Left lung (tissue), 10 donors: ENCODE data around the gene HDAC3. TPM values are rescaled to one million over a fixed set of nuclear protein-coding genes. Genes with fewer than 3 reads are reported as not detected.
"Not testable (repeated sequence)": the region's sequence is repeated elsewhere in the genome, so short reads cannot be mapped to it uniquely, and the experiment has no call there.

ENCODE experiments used
- ATAC-seq: fragments of 200-7000 bp; cut with Tn5 transposase; one replicate; pipeline ENCODE4 v1.9.1; 2020; ENCODE audit warnings: moderate library complexity
- DNase-seq, 4 donors: peaks; one replicate each; pipeline ENCODE4 v3.0.0-alpha.2; 2013 to 2020
- H3K27ac ChIP-seq, 2 donors: fragments of 200-600 bp; sonication (generic) in 1 of 2; one replicate each; pipeline versions ENCODE4 v1.5.0 to v1.8.0; 2020 to 2021
- H3K27me3 ChIP-seq, 2 donors: fragments of 200-600 bp; sonication (generic) in 1 of 2; one replicate each; pipeline versions ENCODE4 v1.5.0 to v1.8.0; 2020 to 2021
- H3K36me3 ChIP-seq, 2 donors: fragments of 200-600 bp; sonication (generic) in 1 of 2; one replicate each; pipeline versions ENCODE4 v1.5.0 to v1.8.0; 2020 to 2021
- H3K4me1 ChIP-seq, 2 donors: fragments of 200-600 bp; one replicate each; pipeline ENCODE4 v1.8.0; 2021
- H3K4me3 ChIP-seq, 2 donors: fragments of 200-600 bp; sonication (generic) in 1 of 2; one replicate each; pipeline versions ENCODE4 v1.5.0 to v1.8.0; 2020 to 2021; ENCODE audit warnings: mild to moderate bottlenecking in 1 of 2
- H3K9me3 ChIP-seq, 2 donors: fragments of 200-600 bp; sonication (generic) in 1 of 2; one replicate each; pipeline versions ENCODE4 v1.5.0 to v1.8.0; 2020 to 2021
- intact Hi-C, 2 donors: fragments of 100-400 bp; cut with DNase I; formaldehyde crosslinking; loops; one replicate each; pipeline versions ENCODE4 v1.11.2 to v1.14.2; 2022
- polyA plus RNA-seq, 6 donors: library from polyadenylated mRNA; unstranded; fragments of 120-200 nt; gene quantifications; one replicate each; pipeline ENCODE4 v1.2.1, GENCODE V29; 2013; ENCODE audit not compliant: insufficient read length in 6 of 6
- total RNA-seq, 2 donors: library from RNA; stranded (reverse); fragmentation: NEBNext Ultra II Directional; extraction: Animal tissue kit (Norgen Biotek cat#: 25700); gene quantifications; one replicate each; pipeline ENCODE4 v1.2.1, GENCODE V29; 2021
- TF ChIP-seq, protein P1 (sequence below), 2 donors: fragments of 200-600 bp; sonication (generic) in 1 of 2; IDR thresholded peaks; one replicate each; pipeline versions ENCODE4 v1.5.0 to v1.8.0; 2021; ENCODE audit warnings: antibody characterized with exemption in 2 of 2
- donor health status: DM: no; HTN: yes; CAD: no.
- donor health status: DM: no; HTN: no; CAD: no.

Gene HDAC3
- total and polyA plus RNA-seq, 8 donors: 41.2 to 120 (median 112) TPM

DNA sequence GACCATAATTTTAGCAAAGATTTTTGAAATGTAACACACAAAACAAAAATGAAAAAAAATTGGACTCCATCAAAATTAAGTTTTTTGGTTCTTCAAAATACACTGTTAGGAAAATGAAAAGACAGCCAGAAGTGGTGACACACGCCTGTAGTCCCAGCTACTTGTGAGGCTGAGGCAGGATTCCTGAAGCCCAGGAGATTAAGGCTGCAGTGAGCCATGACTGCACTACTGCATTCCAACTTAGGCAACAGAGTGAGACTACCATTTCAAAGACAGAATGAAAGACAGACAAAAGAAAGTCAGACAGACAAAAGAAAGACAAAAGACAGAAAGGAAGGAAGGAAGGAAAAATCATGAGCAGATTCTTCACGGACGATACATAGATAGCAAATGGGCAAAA, 25.4 kb downstream of the HDAC3 start:
- intact Hi-C loops: no loop called here
- peaks cover 0 to 100% of the 10 kb centered on the region in 2 donors for H3K4me1 ChIP-seq
- DNase-seq (no peak), ATAC-seq (no peak)
- no peak overlapping the region for H3K27ac ChIP-seq
- H3K4me3 ChIP-seq: no peak overlapping the region
- TF ChIP-seq, protein P1, sequence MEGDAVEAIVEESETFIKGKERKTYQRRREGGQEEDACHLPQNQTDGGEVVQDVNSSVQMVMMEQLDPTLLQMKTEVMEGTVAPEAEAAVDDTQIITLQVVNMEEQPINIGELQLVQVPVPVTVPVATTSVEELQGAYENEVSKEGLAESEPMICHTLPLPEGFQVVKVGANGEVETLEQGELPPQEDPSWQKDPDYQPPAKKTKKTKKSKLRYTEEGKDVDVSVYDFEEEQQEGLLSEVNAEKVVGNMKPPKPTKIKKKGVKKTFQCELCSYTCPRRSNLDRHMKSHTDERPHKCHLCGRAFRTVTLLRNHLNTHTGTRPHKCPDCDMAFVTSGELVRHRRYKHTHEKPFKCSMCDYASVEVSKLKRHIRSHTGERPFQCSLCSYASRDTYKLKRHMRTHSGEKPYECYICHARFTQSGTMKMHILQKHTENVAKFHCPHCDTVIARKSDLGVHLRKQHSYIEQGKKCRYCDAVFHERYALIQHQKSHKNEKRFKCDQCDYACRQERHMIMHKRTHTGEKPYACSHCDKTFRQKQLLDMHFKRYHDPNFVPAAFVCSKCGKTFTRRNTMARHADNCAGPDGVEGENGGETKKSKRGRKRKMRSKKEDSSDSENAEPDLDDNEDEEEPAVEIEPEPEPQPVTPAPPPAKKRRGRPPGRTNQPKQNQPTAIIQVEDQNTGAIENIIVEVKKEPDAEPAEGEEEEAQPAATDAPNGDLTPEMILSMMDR (IDR thresholded peaks at IDR 0.05): no peak
- H3K27me3 ChIP-seq: no peaks in the 10 kb centered on the region
- peaks cover 0 to 8% of the 10 kb centered on the region in 2 donors for H3K36me3 ChIP-seq
- H3K9me3 ChIP-seq: no peaks in the 10 kb centered on the region

DNA sequence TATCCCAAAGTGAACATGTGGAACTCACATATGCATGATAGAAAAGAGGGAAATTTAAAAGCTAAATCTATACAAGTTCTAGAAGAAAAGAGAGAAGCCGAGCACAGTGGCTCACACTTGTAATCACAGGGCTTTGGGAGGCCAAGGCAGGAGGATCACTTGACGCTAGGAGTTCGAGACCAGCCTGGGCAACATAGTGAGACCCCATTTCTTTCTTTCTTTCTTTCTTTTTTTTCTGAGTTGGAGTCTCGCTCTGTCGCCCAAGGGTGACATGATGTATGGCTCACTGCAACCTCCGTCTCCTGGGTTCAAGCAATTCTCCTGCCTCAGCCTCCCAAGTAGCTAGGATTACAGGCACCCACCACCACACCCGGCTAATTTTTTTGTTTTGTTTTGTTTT, 26.7 kb downstream of the HDAC3 start:
- DNase-seq, H3K4me3 ChIP-seq, H3K27me3 ChIP-seq, intact Hi-C loops, H3K9me3 ChIP-seq, ATAC-seq, H3K36me3 ChIP-seq: not testable (repeated sequence)
- peaks cover under 1 to 100% of the 10 kb centered on the region in 2 donors for H3K4me1 ChIP-seq
- peak overlapping the region in 1 of 2 donors; percentile 93 for H3K27ac ChIP-seq

DNA sequence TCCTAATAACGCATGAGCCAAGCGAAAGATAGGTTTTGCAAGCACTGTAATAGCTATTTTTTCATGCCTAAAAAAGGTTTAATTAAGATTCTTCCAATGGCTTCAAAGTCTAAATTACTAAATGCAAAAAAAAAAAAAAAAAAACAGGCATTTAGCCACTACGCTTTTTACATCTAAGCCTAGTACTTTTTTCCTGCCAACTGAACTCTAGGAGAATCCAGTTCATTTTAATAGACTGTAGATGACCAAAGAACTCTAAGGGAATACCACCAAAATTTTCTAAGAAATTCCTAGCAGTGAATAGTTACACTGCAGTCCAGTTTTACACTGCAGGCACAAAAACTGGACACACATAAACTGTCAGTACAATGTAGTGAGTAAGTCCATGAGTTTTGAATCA, 27.6 kb downstream of the HDAC3 start:
- Histone ChIP-seq H3K4me1 (peaks cover 5 to 100% of the 10 kb centered on the region in 2 donors), H3K27ac (peak overlapping the region in 1 of 2 donors; percentile 93)
- intact Hi-C loops: no loop called here

DNA sequence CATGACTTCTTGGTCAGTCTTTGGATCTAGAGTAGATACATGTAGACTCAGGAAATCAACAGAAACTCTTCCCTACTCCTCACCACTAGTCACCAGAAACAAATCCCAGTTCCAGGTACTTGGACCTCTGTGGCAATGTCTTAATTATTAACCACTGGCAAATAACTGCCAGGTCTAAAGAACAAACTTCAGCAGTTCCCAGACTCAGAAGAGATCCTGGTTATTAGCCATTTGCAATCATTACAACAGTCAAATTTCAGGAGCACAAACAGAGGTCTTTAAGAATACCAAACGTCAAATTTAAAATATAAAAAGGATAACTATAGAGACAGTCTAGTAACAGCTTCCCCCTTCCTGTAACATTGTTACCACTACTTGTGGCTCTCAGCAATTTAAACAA, 28.1 kb downstream of the HDAC3 start:
- peaks cover 9 to 100% of the 10 kb centered on the region in 2 donors for H3K4me1 ChIP-seq
- TF ChIP-seq, protein P1 (IDR thresholded peaks at IDR 0.05): no peak
- no peaks in the 10 kb centered on the region for H3K9me3 ChIP-seq
- peak; percentile 63 for ATAC-seq
- intact Hi-C loops: no loop called here
- DNase-seq: no peak
- no peaks in the 10 kb centered on the region for H3K27me3 ChIP-seq
- H3K27ac ChIP-seq: peak overlapping the region; percentile 34 to 93
- peaks cover 0 to 8% of the 10 kb centered on the region in 2 donors for H3K36me3 ChIP-seq
- no peak overlapping the region for H3K4me3 ChIP-seq

More for the DNA sequence above, 27.6 kb downstream of the HDAC3 start:
- no peaks in the 10 kb centered on the region for H3K27me3 ChIP-seq
- DNase-seq (no peak), ATAC-seq (no peak)
- TF ChIP-seq, protein P1 (IDR thresholded peaks at IDR 0.05): no peak
- peaks cover 0 to 8% of the 10 kb centered on the region in 2 donors for H3K36me3 ChIP-seq
- H3K4me3 ChIP-seq: no peak overlapping the region
- no peaks in the 10 kb centered on the region for H3K9me3 ChIP-seq

DNA sequence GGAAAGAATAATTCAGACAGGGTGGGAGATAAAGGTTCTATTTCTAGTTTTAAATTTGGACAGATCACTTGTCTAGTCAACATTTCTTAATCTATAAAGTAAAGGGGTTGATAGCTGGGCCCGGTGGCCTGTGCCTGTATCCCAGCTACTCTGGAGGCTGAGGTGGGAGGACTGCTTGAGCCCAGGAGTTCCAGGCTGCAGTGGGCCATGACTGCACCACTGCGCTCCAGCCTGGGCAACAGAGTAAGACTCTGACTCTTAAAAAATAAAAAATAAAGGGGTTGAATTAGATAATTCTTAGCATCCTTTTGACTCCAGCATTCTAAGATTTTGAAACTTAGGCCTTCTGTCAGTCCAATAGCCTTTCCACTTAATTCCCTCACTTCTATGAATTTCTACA, 28.6 kb downstream of the HDAC3 start:
- TF ChIP-seq, protein P1 (IDR thresholded peaks at IDR 0.05): no peak
- ATAC-seq (no peak), DNase-seq (no peak)
- Histone ChIP-seq H3K9me3 (no peaks in the 10 kb centered on the region), H3K27me3 (no peaks in the 10 kb centered on the region), H3K27ac (peak overlapping the region; percentile 34 to 93), H3K4me1 (peaks cover 9 to 100% of the 10 kb centered on the region in 2 donors), H3K4me3 (no peak overlapping the region), H3K36me3 (peaks cover 0 to 8% of the 10 kb centered on the region in 2 donors)
- intact Hi-C loops: no loop called here
